C4-2B (cell line): ENCODE data around the gene ADAMTS14.

ENCODE experiments used
- CTCF ChIP-seq: fragments of 450-650 bp; conservative IDR thresholded peaks from 2 replicates; pipeline ENCODE4 v1.5.1; 2017; ENCODE audit warnings: mild to moderate bottlenecking
- ZFX ChIP-seq: fragments of 450-650 bp; IDR thresholded peaks from 2 replicates; pipeline ENCODE4 v1.6.1; 2017

- TF ChIP-seq CTCF (no peak), ZFX (no peak)
Observed at GRCh38 chr10:70693619-70694335, 21.5 kb downstream of the ADAMTS14 start.
